HG02588 (cell line): ENCODE measurements around the gene PTPRO.

Experiments used
- ATAC-seq: cut with Tn5 transposase; IDR thresholded peaks from one replicate; pipeline ENCODE4 v1.9.1; 2021; ENCODE audit warnings: mild to moderate bottlenecking, moderate library complexity; ENCODE audit not compliant: unreplicated experiment

PTPRO gene

GRCh38 chr12:15346488-15346887 is 24.2 kb downstream of the PTPRO start:
- no peak for ATAC-seq

DNA sequence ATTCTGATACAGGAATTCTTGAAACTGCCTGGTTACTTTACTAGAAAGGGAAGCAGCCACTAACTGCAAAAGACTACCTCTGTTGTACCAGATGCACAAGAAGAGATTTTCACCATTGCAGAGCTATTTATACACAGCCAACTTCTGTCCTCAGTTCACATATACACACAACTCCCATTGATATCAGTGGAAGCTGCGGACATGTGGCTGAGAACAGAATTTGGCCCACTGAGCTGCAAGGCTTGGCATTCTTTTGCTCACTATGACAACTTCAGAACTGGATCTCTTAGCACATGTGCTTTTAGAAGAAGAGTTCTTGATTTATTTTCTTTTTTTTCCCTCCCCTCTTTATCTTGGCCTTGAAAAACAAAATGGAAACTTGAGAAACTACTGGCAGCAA is 28.3 kb downstream of the PTPRO start:
- no peak for ATAC-seq

- no peak for ATAC-seq
These were observed 33.5 kb downstream of the PTPRO start for GRCh38 chr12:15355766-15356165.

GRCh38 chr12:15356951-15357364 is 34.6 kb downstream of the PTPRO start:
- ATAC-seq = no peak

- ATAC-seq = no peak
These were observed 42.2 kb downstream of the PTPRO start for GRCh38 chr12:15364221-15365160.

DNA sequence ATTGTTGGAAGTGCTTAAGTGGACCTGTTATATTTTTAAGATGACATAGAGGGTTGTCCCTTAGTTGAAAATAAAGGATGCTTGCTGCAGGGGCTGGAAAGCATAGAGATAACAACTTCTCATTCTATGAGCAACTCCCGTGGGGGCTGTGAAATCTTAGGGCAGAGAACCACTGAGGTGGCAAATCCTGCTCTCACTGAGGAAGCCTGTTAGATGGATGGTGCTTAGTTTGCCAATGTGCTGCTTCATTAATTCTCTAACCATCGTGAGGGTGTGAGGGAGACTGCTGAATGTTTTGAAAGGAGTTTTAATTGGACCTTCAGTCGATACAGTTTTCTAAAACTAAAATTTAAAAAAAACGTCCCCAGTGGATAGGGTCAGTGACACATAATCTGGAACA is 46.5 kb downstream of the PTPRO start:
- ATAC-seq = no peak

DNA sequence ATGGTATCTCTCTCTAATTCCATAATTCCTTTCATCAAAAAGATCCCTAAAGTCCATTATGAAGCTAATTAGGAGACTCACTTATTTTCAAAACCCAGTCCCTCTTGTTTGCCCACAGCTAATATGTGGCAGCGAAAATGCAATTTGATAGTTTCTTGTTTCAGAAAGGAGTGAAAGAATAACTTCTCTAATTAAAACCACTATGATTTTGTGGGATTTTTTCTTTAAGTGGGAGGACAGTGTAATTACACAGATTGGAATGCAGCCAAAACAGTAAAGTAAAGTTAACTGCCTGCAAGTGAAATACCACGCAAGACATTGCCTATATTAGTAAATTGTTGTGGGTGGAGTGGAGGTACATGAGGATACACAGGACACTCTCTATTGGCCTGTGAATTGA is 50.0 kb downstream of the PTPRO start:
- ATAC-seq = no peak

- no peak for ATAC-seq
These were observed 65.5 kb downstream of the PTPRO start for GRCh38 chr12:15387772-15388171.

DNA sequence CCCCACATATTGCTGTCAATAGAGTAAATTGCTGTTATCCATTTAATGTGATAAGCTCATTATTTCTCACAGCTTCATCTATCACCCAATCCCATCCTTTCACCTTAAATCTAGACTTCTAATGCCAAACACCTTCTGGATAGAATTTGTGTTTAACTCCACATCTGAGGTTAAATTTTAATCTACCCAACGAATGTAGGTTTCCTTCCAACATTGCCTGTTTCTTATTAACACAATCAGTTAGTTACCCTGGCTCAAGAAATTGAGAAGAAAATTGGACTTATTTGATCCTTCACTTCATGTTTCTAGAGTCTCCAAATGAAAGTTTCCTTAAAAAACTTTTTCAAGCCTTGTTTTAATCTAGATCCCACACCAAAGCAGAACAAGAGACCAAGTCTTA is 67.3 kb downstream of the PTPRO start:
- ATAC-seq = no peak

GRCh38 chr12:15393037-15393436 is 70.7 kb downstream of the PTPRO start:
- ATAC-seq = no peak

DNA sequence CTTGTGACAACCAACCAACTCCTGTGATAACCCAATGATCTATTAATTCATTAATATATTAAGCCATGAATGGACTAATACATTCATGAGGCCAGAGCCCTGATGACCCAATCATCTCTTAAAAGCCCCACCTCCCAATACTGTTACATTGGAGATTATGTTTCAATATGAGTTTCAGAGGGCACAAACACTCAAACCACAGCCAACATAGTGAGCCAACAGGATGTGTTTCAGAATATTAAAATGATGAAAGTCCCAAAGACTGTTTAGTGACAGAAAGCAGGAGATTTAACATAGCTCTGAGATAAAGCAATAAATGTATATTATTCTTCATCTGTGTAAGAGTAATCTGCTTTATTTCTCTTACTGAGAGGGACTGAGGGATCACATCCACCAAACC is 71.7 kb downstream of the PTPRO start:
- ATAC-seq = no peak

DNA sequence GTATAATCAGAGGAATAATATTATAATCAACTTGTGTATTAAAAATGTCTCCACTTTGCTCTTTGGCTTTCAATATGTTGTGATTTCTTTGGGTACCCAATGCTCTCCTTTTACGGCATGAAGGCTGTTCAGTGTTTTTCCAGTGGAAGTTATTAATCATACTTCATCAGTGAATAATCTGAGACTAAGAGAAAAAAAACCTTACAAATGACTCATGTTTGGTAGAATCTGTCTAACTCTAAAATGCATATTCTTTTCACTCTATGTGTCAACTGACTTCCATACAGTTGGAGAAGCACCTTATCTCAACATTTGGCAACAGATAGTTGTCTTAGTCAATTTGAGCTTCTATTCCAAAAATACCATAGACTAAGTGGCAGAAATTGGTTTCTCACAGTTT is 82.2 kb downstream of the PTPRO start:
- no peak for ATAC-seq

DNA sequence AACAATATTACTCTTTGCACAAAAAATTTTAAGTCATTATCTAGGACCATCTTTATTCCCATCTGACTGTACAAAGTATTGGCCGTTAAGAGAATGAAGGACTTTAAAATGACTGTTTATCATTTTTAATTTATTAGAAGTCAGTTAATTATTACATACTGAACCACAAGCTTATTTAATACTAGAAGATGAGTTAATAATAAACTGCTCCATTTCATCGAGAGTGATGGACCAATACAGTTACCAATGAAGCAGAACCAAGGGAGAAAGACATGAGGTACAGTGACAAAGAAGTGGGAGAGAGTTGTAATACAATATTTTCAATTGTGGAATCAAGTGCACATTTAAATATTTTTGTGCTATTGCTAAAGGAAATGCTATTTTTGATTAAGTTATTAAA is 83.3 kb downstream of the PTPRO start:
- ATAC-seq = no peak

- no peak for ATAC-seq
These were observed 84.7 kb downstream of the PTPRO start for GRCh38 chr12:15407025-15407424.

DNA sequence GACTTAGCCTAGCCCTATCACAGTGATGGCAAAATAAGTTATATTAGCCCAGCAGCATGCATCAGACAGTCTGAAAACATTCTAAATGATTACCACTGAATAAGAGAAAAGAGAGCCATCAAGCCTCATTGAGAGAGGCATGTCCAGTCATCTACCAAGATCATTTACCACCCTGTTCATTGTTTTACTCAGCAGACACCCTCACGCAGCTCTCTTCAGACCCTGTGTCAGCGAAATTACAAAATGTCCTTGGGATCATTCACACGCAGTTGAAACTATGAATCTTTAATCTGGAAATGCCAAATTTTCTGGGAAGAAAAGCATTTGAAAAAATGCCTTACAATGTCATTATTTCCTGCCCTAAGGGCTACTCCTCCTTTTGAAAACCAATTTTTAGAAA is 89.5 kb downstream of the PTPRO start:
- no peak for ATAC-seq

- no peak for ATAC-seq
These were observed 95.4 kb downstream of the PTPRO start for GRCh38 chr12:15417691-15418090.

- ATAC-seq = no peak
These were observed 101.3 kb downstream of the PTPRO start for GRCh38 chr12:15423629-15424028.

- ATAC-seq = no peak
These were observed 105.6 kb downstream of the PTPRO start for GRCh38 chr12:15427913-15428312.

DNA sequence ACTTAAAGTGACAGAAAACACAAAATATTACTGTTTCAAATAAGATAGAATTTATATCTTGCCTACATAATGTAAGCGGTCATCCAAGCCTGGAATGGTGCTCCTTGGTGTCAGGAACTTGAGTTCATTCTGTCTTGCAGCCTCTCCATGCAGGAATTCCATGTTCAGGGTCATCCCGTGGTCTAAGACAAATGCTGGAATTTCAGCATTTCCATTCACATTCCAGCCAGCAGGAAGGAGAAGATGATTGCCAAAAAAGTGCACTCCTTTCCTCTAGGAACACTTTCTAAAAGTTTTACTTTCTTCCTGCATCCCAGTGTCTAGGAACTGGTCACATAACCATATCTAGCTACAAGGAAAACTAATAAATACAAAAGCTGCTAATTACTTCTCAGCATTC is 106.3 kb downstream of the PTPRO start:
- no peak for ATAC-seq

GRCh38 chr12:15429262-15429661 is 107.0 kb downstream of the PTPRO start:
- no peak for ATAC-seq

DNA sequence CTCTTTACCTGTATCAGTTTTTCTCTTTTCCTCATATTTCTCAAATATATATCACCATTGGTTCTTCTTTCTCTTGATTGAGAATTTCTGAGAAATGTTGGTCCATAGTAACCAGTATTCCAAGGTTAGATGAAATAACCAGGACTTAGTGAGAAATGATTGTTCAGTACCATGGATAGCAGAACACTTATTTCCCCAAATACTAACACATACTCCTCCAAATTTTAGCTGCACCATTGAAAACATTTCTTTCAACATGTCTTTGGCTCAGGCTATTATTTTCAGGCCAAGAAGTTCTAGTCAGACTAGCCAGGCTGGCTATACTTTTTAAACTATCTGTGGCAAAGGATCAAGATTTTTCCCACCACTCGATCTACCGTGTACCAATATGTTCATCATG is 113.3 kb downstream of the PTPRO start:
- ATAC-seq = no peak

DNA sequence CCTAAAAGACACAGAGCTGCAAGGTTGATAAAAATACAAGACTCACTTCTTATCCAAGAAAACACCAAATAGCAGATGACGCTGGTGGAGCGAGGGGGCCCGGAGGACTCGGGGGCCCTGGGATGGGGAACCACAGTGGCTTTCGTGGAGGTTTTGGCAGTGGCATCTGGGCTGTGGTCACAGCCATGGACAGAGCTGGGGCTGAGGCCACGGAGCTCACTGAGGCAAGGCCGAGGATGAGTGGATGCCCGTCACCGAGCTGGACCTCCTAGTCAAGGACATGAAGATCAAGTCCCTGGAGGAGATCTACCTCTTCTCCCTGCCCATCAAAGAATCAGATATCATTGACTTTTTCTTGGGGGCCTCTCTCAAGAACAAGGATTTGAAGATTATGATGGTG is 117.2 kb downstream of the PTPRO start:
- no peak for ATAC-seq

DNA sequence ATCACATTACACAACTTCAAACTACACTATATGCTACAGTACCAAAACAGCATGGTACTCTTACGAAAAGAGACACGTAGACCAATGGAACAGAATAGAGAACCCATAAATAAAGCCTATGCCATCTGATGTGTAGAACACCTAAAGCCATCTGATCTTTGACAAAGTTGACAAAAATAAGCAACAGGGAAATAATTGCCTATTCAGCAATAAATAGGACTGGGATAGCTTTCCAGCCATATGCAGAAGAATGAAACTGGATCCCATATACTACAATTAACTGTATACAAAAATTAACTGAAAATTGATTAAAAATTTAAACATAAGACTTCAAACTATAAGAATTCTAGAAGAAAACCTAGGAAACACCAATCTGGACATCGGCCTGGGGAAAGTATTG is 120.7 kb downstream of the PTPRO start:
- no peak for ATAC-seq
